GM12801 (cell line): ENCODE measurements around the gene ZNF44.

Experiments used
- TF ChIP-seq, protein P1 (sequence below): IDR thresholded peaks from one replicate; pipeline ENCODE4 v1.5.1; 2011; ENCODE audit warnings: control low read depth; ENCODE audit not compliant: insufficient read length; ENCODE audit errors: extremely low read depth

ZNF44 gene

DNA sequence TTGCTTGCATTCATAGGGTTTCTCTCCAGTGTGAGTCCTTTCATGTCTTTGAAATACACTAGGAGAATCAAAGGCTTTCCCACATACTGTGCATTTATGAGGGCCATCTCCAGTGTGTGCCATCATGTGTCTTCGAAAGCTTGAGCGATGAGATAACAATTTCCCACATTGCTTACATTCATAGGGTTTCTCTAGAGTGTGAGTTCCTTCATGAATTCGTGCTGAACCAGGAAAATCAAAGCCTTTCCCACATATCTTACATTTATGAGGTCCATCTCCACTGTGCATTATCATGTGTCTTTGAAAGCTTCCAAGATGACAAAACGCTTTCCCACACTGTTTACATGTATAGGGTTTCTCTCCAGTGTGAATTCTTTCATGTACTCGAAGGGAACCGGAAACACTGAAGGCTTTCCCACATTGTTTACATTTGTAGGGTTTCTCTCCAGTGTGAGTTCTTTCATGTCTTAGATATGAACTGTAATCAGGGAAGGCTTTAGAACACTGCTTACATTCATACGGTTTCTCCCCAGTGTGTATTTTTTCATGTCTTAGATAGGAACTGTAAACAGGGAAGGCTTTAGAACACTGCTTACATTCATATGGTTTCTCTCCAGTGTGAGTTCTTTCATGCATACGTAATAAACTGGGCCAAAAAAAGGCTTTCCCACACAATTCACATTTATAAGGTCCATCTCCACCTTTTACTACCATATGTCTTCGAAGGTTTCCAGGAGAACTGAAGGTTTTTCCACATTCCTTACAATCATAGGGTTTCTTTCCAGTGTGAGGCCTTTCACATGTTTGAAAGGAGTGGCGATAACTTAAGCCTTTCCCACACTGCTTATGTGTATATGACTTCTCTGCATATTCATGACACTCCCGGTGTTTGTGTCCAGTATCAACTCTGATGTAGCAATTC, 21.4 kb downstream of the ZNF44 start:
- TF ChIP-seq, protein P1, sequence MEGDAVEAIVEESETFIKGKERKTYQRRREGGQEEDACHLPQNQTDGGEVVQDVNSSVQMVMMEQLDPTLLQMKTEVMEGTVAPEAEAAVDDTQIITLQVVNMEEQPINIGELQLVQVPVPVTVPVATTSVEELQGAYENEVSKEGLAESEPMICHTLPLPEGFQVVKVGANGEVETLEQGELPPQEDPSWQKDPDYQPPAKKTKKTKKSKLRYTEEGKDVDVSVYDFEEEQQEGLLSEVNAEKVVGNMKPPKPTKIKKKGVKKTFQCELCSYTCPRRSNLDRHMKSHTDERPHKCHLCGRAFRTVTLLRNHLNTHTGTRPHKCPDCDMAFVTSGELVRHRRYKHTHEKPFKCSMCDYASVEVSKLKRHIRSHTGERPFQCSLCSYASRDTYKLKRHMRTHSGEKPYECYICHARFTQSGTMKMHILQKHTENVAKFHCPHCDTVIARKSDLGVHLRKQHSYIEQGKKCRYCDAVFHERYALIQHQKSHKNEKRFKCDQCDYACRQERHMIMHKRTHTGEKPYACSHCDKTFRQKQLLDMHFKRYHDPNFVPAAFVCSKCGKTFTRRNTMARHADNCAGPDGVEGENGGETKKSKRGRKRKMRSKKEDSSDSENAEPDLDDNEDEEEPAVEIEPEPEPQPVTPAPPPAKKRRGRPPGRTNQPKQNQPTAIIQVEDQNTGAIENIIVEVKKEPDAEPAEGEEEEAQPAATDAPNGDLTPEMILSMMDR, result no peak

DNA sequence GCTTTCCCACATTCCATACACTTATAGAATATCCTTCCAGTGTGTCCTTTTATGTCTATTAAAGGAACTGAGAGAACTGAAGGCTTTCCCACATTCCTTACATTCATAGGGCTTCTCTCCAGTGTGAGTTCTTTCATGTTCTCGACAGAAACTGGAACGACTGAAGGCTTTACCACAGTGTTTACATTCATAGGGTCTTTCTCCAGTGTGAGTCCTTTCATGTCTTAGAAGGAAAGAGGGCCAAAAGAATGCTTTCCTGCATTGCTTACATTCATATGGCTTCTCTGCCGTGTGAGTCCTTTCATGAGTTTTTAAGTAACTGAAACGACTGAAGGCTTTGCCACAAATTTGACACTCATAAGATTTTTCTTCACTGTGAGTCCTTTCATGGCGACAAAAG, 22.3 kb downstream of the ZNF44 start:
- TF ChIP-seq, protein P1, result no peak

DNA sequence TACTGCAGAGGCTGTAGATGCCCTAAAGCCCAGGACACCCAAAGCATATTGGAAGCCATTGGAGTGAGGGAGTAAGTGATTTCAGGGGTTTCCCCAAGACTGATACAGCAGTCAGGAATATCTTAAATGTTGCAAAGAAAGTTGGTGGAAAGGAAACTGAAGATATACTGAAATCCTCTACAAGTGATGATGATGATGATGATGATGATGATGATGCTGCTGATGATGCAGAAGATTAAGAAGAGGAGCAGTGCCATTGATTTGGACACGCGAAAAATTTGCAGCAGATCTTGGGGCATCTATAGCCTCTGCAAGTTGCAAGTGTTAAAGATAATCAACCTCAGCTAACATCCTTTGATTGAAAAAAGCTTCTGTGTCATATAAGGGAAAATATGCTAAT, 23.8 kb downstream of the ZNF44 start:
- TF ChIP-seq, protein P1, result no peak

DNA sequence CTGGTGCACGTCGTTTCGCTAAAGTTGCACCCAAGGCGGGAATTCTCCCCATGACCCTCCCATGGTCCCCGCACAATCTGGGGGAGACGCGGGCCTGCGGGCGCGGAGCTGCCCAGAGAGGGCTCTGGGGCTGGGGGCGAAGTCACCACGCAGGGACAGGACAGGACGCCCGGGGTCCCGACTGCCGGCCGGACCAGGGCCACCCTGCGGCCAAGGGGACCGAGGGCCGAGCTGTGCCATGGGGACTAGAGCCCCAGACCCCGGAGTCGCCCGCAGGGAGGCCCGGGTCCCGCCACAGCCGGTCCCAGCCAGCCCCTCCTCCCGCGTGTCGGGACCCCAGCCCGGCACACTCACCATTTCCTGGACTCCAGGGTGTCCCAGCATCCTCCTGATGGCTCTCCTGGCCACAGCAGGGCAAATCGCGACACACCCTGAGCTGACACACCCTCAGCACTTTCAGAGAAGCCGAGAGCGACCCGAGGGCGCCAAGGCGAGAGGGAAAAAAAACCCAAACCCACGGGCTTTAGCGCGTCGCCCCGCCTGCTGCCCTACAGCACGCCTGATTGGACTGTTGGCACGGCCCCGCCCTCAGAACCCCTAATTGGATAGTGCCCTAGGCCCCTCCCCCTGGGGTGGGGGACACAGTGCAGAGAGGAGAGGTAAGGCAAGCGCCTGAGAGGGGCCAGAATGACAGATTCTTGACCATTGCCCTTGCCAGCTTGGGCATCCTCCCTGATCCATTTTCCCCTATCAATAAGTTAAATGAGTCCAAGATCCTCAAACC, 28.6 kb downstream of the ZNF44 start:
- TF ChIP-seq, protein P1, result no peak

DNA sequence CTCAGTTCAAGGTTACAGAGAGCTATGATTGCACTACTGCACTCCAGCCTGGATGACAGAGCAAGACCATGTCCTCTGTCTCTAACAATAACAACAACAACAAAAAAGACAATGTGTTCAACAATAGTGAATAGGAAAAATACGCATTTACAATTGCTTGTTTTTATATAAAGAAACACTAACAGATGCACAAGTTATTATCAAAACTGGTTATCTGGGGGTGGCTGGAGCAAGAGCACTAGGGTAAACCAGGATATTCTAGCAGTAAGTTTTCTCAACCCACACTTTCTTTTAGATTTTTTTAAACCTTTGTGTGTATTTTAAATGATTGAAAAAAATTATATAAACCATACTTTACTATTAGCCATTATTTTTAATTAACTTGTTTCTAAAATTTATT, 33.1 kb downstream of the ZNF44 start:
- TF ChIP-seq, protein P1, result no peak

DNA sequence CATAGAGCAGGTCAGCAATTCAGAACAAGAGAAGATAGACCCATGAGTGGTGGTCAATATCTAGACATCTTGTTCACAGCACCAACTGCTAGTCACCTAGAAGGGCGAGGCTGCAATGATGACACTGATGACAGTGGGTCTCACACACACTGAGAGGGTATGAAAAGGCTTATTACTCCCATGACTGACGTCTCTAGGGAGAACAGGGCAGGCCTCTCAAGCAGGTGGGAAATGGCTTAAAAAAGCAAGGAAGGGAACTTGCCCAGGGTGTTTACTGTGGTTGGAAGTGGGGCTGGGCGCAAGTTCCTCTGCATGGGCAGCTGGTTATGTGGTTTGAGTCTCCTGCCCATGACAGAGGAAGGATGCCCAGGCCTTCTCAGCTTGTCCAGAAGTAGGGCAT, 33.8 kb downstream of the ZNF44 start:
- TF ChIP-seq, protein P1, result no peak

DNA sequence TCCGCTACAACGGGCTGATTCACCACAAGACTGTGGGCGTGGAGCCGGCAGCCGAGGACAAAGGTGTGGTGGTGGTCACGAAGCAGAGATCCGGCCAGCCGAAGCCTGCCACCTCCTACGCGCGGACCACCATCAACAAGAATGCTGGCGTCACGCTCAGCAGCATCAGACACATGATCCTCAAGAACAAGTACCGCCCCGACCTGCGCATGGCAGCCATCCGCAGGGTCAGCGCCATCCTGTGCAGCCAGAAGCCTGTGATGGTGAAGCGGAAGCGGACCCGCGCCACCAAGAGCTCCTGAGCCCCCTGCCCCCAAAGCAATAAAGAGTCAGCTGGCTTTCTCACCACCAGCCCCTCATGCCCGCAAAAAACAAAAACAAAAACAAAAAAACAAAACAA, 34.4 kb downstream of the ZNF44 start:
- TF ChIP-seq, protein P1, result no peak
